HCT116 (cell line): ENCODE results near the gene PTP4A2. TPM values are rescaled to one million over a fixed set of nuclear protein-coding genes. Genes with fewer than 3 reads are reported as not detected.

ENCODE experiments used
- ATAC-seq: fragments of 200-7000 bp; cut with Tn5 transposase; 2 replicates; pipeline ENCODE4 v1.9.1; 2020; ENCODE audit warnings: mild to moderate bottlenecking, moderate library complexity
- BruUV-seq: library from RNA; stranded (reverse); fragments of 400-500 nt; replicated peaks from 2 replicates; lab custom pipeline; 2021; lab: Mats Ljungman, UMichigan
- CTCF ChIA-PET: fragments of 300-600 bp; sonication (Branson Sonifier 250); formaldehyde crosslinking; loops from one replicate; lab custom pipeline; 2021; ENCODE audit warnings: antibody characterized with exemption; lab: Charles Lee
- POLR2A ChIA-PET: fragments of 300-600, 350-600 bp; sonication (Branson Sonifier 250); formaldehyde crosslinking; loops from one replicate; lab custom pipeline; 2021; ENCODE audit warnings: antibody characterized with exemption; lab: Charles Lee
- RAD21 ChIA-PET, 2 experiments: fragments of 300-600 bp; sonication (Branson Sonifier 250); formaldehyde crosslinking; loops; one replicate each; lab custom pipeline; 2023; ENCODE audit warnings: low total read pairs in 2 of 2; ENCODE audit not compliant: uncharacterized antibody in 2 of 2, unreplicated experiment in 2 of 2, low non-redundant PET in 1 of 2; lab: Charles Lee
- DNase-seq: peaks from one replicate; pipeline ENCODE4 v3.0.0-alpha.2; 2010; ENCODE audit warnings: low read depth, low spot score
- H2AFZ ChIP-seq: fragments of 200-600 bp; shearing (Covaris generic), sonication (generic); 2 replicates; pipeline ENCODE4 v1.6.1; 2017; ENCODE audit warnings: low read depth, mixed run types, mixed read lengths, antibody characterized with exemption, low read length; ENCODE audit not compliant: poor library complexity, severe bottlenecking
- H3K27ac ChIP-seq: 2 replicates; pipeline ENCODE4 v1.5.1; 2012; ENCODE audit warnings: low read depth, low read length
- H3K27me3 ChIP-seq: fragments of 200-600 bp; sonication (generic); 2 replicates; pipeline ENCODE4 v1.6.1; 2016; ENCODE audit warnings: mixed run types, low read length, mixed read lengths; ENCODE audit not compliant: insufficient read depth
- H3K36me3 ChIP-seq, 2 experiments: fragments of 200-500 bp in 1 of 2; fragments of 200-600 bp in 1 of 2; sonication (Bioruptor generic) in 1 of 2; sonication (generic) in 1 of 2; 2 replicates each; pipeline versions ENCODE4 v1.5.1 to v1.6.1; 2014 to 2016; ENCODE audit warnings: low read length in 2 of 2, inconsistent platforms in 1 of 2, mixed read lengths in 1 of 2, mixed run types in 1 of 2; ENCODE audit not compliant: insufficient read depth in 2 of 2, control insufficient read depth in 1 of 2
- H3K4me1 ChIP-seq, 2 experiments: fragments of 200-600 bp in 1 of 2; sonication (generic) in 1 of 2; 2 replicates each; pipeline versions ENCODE4 v1.5.1 to v1.6.1; 2012 to 2017; ENCODE audit warnings: low read length in 2 of 2, inconsistent platforms in 1 of 2, mild to moderate bottlenecking in 1 of 2, mixed read lengths in 1 of 2, mixed run types in 1 of 2, moderate library complexity in 1 of 2; ENCODE audit not compliant: insufficient read depth in 2 of 2, control insufficient read depth in 1 of 2
- H3K4me2 ChIP-seq: fragments of 200-600 bp; sonication (generic); 2 replicates; pipeline ENCODE4 v1.6.1; 2017; ENCODE audit warnings: mixed run types, low read length, mixed read lengths
- H3K4me3 ChIP-seq, 2 experiments: fragments of 200-600 bp in 1 of 2; sonication (generic) in 1 of 2; replicated peaks in 1 of 2; 2 replicates each; pipeline ENCODE4 v1.5.1; 2011 to 2016; ENCODE audit warnings: low read length in 2 of 2, control low read depth in 1 of 2, low read depth in 1 of 2, mild to moderate bottlenecking in 1 of 2, mixed read lengths in 1 of 2, mixed run types in 1 of 2
- H3K79me2 ChIP-seq: fragments of 200-600 bp; sonication (generic); 2 replicates; pipeline ENCODE4 v1.6.1; 2017; ENCODE audit warnings: mild to moderate bottlenecking, mixed run types, low read length, moderate library complexity, mixed read lengths; ENCODE audit not compliant: insufficient read depth
- H3K9ac ChIP-seq: fragments of 200-600 bp; sonication (generic); 2 replicates; pipeline ENCODE4 v1.6.1; 2016; ENCODE audit warnings: low read length, mixed read lengths
- H3K9me2 ChIP-seq: fragments of 200-600 bp; sonication (generic), shearing (Covaris generic); 2 replicates; pipeline ENCODE4 v1.6.1; 2017; ENCODE audit warnings: mixed run types, mild to moderate bottlenecking, moderate library complexity; ENCODE audit not compliant: insufficient read depth
- H3K9me3 ChIP-seq, 2 experiments: fragments of 200-500 bp in 1 of 2; fragments of 200-600 bp in 1 of 2; sonication (Bioruptor generic) in 1 of 2; sonication (generic) in 1 of 2; 2 replicates each; pipeline ENCODE4 v1.6.1; 2014 to 2017; ENCODE audit warnings: low read length in 2 of 2, mixed read lengths in 2 of 2, inconsistent platforms in 1 of 2, low read depth in 1 of 2, mild to moderate bottlenecking in 1 of 2, mixed run types in 1 of 2, moderate library complexity in 1 of 2; ENCODE audit not compliant: control insufficient read depth in 1 of 2, insufficient read depth in 1 of 2
- H4K20me1 ChIP-seq: fragments of 200-600 bp; sonication (generic), shearing (Covaris generic); 2 replicates; pipeline ENCODE4 v1.6.1; 2017; ENCODE audit warnings: mixed run types, mild to moderate bottlenecking, moderate library complexity; ENCODE audit not compliant: insufficient read depth
- CBX3 ChIP-seq: IDR thresholded peaks from 2 replicates; pipeline ENCODE4 v1.6.1; 2012; ENCODE audit warnings: low read depth
- CEBPB ChIP-seq: IDR thresholded peaks from 2 replicates; pipeline ENCODE4 v1.6.1; 2012; ENCODE audit warnings: low read depth
- EGR1 ChIP-seq: IDR thresholded peaks from 2 replicates; pipeline ENCODE4 v1.6.1; 2012; ENCODE audit warnings: low read depth
- ELF1 ChIP-seq: IDR thresholded peaks from 2 replicates; pipeline ENCODE4 v1.6.1; 2012; ENCODE audit warnings: low read depth, borderline replicate concordance
- FOSL1 ChIP-seq: IDR thresholded peaks from 2 replicates; pipeline ENCODE4 v1.6.1; 2012; ENCODE audit warnings: low read depth
- JUND ChIP-seq: IDR thresholded peaks from 2 replicates; pipeline ENCODE4 v1.6.1; 2012
- MAX ChIP-seq: IDR thresholded peaks from 2 replicates; pipeline ENCODE4 v1.6.1; 2012
- POLR2A ChIP-seq: IDR thresholded peaks from 2 replicates; pipeline ENCODE4 v1.7.0; 2011; ENCODE audit warnings: borderline replicate concordance; ENCODE audit not compliant: insufficient read depth, insufficient read length; ENCODE audit errors: extremely low read depth
- TCF7L2 ChIP-seq: IDR thresholded peaks from 2 replicates; pipeline ENCODE4 v1.7.0; 2011; ENCODE audit warnings: borderline replicate concordance, inconsistent platforms; ENCODE audit not compliant: insufficient read depth, insufficient read length; ENCODE audit errors: extremely low read depth
- YY1 ChIP-seq: IDR thresholded peaks from 2 replicates; pipeline ENCODE4 v1.6.1; 2011; ENCODE audit warnings: low read length, low read depth, moderate library complexity, mild to moderate bottlenecking; ENCODE audit not compliant: insufficient replicate concordance; ENCODE audit errors: extremely low read depth
- ZBTB33 ChIP-seq: IDR thresholded peaks from 2 replicates; pipeline ENCODE4 v1.6.1; 2011; ENCODE audit warnings: mild to moderate bottlenecking, low read length, moderate library complexity; ENCODE audit not compliant: insufficient replicate concordance; ENCODE audit errors: extremely low read depth
- ZFX ChIP-seq: fragments of 450-650 bp; IDR thresholded peaks from 2 replicates; pipeline ENCODE4 v1.6.1; 2017
- ZNF274 ChIP-seq: fragments of 200-500 bp; sonication (Bioruptor generic); IDR thresholded peaks from 2 replicates; pipeline ENCODE4 v1.6.1; 2014; ENCODE audit warnings: mild to moderate bottlenecking, low read depth, low read length, inconsistent platforms
- intact Hi-C: fragments of 100-400 bp; cut with micrococcal nuclease; formaldehyde crosslinking; loops from 2 replicates; pipeline ENCODE4 v1.10.0; 2022
- total RNA-seq: library from RNA; stranded (reverse); gene quantifications from one replicate; pipeline ENCODE4 v1.2.1, GENCODE V29; 2021; ENCODE audit not compliant: unreplicated experiment
- TF ChIP-seq, protein P1 (sequence below), 3 experiments: fragments of 200-600 bp in 1 of 3; sonication (generic) in 1 of 3; IDR thresholded peaks in 2 of 3; conservative IDR thresholded peaks in 1 of 3; 2 replicates each; pipeline ENCODE4 v1.5.1; 2012 to 2017; ENCODE audit warnings: low read depth in 2 of 3, low read length in 2 of 3, antibody characterized with exemption in 1 of 3, borderline replicate concordance in 1 of 3, control low read depth in 1 of 3, mild to moderate bottlenecking in 1 of 3, mixed read lengths in 1 of 3, mixed run types in 1 of 3, moderate library complexity in 1 of 3; ENCODE audit not compliant: insufficient read depth in 1 of 3

Gene PTP4A2
- total RNA-seq, 1 experiment from 2014 or later: 267 TPM

- TF ChIP-seq ZBTB33: no peak
Measured at GRCh38 chr1:31919591-31919990, 18.6 kb downstream of the PTP4A2 start (continued).

DNA sequence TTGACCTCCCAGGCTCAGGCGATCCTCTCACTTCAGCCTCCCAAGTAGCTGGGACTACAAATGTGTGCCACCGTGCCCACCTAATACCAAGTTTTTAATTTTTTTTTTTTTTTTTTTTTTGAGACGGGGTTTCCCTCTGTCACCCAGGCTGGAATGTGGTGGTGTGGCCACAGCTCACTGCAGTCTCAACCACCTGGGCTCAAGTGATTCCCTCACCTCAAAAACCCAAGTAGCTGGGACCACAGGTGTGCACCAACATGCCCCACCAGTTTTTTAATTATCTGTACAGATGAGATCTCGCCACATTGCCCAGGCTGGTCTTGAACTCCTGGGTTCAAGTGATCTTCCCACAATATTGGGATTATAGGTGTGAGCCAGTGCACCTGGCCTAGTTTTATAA, 22.7 kb downstream of the PTP4A2 start:
- no peak for ATAC-seq
- peaks cover 48% of the 10 kb centered on the region; the same call in 1 of the 2 replicates for H4K20me1 ChIP-seq
- TF ChIP-seq CBX3 (no peak), MAX (no peak), ZBTB33 (no peak), ZFX (no peak), EGR1 (no peak), JUND (no peak), CEBPB (no peak), YY1 (no peak), ZNF274 (no peak), ELF1 (no peak), POLR2A (no peak), FOSL1 (no peak), TCF7L2 (no peak)
- TF ChIP-seq, protein P1, sequence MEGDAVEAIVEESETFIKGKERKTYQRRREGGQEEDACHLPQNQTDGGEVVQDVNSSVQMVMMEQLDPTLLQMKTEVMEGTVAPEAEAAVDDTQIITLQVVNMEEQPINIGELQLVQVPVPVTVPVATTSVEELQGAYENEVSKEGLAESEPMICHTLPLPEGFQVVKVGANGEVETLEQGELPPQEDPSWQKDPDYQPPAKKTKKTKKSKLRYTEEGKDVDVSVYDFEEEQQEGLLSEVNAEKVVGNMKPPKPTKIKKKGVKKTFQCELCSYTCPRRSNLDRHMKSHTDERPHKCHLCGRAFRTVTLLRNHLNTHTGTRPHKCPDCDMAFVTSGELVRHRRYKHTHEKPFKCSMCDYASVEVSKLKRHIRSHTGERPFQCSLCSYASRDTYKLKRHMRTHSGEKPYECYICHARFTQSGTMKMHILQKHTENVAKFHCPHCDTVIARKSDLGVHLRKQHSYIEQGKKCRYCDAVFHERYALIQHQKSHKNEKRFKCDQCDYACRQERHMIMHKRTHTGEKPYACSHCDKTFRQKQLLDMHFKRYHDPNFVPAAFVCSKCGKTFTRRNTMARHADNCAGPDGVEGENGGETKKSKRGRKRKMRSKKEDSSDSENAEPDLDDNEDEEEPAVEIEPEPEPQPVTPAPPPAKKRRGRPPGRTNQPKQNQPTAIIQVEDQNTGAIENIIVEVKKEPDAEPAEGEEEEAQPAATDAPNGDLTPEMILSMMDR (IDR thresholded peaks at IDR 0.05 in 2 of 3, conservative IDR thresholded peaks at IDR 0.05 in 1 of 3; ENCODE audit: borderline replicate concordance in 1 of 3, insufficient read depth in 1 of 3, low read depth in 2 of 3, low read length in 2 of 3): no peak
- no peak overlapping the region for H3K9ac ChIP-seq
- no TSS peak for BruUV-seq
- H3K9me2 ChIP-seq: no peaks in the 10 kb centered on the region
- no peak overlapping the region for H3K4me3 ChIP-seq
- ChIA-PET CTCF (no interaction called here), POLR2A (interaction anchor here (0.7 kb wide), 1 partner anchor 10 kb away, joined by 3 read pairs; no protein-coding TSS in a partner anchor), RAD21 (no interaction called here)
- peaks cover 100% of the 10 kb centered on the region for H3K79me2 ChIP-seq
- H3K9me3 ChIP-seq: no peaks in the 10 kb centered on the region
- peaks cover 18 to 49% of the 10 kb centered on the region in 2 experiments for H3K36me3 ChIP-seq
- H3K4me1 ChIP-seq: no peaks in the 10 kb centered on the region
- no peaks in the 10 kb centered on the region for H3K27me3 ChIP-seq
- no peak overlapping the region for H3K27ac ChIP-seq
- no peak overlapping the region for H2AFZ ChIP-seq
- no peak overlapping the region for H3K4me2 ChIP-seq
- intact Hi-C loops: no loop called here
- DNase-seq: no peak
